K562 (cell line): ENCODE results near the gene MSH2. TPM values are rescaled to one million over a fixed set of nuclear protein-coding genes. Genes with fewer than 3 reads are reported as not detected.

ENCODE experiments used
- ATF7 ChIP-seq: fragments of 450-650 bp; IDR thresholded peaks from 2 replicates; pipeline ENCODE4 v1.7.1; 2014; ENCODE audit warnings: mild to moderate bottlenecking, moderate library complexity
- C11orf30 ChIP-seq: fragments of 450-650 bp; IDR thresholded peaks from 2 replicates; pipeline ENCODE4 v1.6.1; 2016; ENCODE audit warnings: low read depth, mild to moderate bottlenecking
- CEBPB ChIP-seq: fragments of 450-650 bp; IDR thresholded peaks from 2 replicates; pipeline ENCODE4 v1.6.1; 2016; ENCODE audit warnings: missing genetic modification characterization, missing compliant biosample characterization
- CEBPG ChIP-seq, 3 experiments: fragments of 200-800 bp in 1 of 3; sonication (Bioruptor generic) in 1 of 3; sonication (generic) in 1 of 3; formaldehyde crosslinking in 1 of 3; IDR thresholded peaks in 2 of 3; conservative IDR thresholded peaks in 1 of 3; 2 replicates each; pipeline versions ENCODE4 v1.6.1 to v1.8.0; 2016 to 2022; ENCODE audit warnings: missing compliant biosample characterization in 2 of 3, missing genetic modification characterization in 2 of 3, mild to moderate bottlenecking in 1 of 3, missing genetic modification reagents in 1 of 3
- EP300 ChIP-seq: IDR thresholded peaks from 2 replicates; pipeline ENCODE4 v1.6.1; 2012; ENCODE audit warnings: low read length, improper control_type of control experiment
- ETV1 ChIP-seq: fragments of 450-650 bp; conservative IDR thresholded peaks from 2 replicates; pipeline ENCODE4 v1.6.1; 2016; ENCODE audit warnings: missing genetic modification characterization, control low read depth, low read depth, missing compliant biosample characterization
- FOSL1 ChIP-seq: fragments of 200-800 bp; sonication (Bioruptor generic); conservative IDR thresholded peaks from 2 replicates; pipeline ENCODE4 v1.6.1; 2016; ENCODE audit warnings: missing genetic modification characterization, missing compliant biosample characterization
- HMGN3 ChIP-seq: IDR thresholded peaks from 2 replicates; pipeline ENCODE4 v1.6.1; 2011; ENCODE audit warnings: borderline replicate concordance, low read depth, mild to moderate bottlenecking, mixed read lengths, low read length; ENCODE audit not compliant: insufficient read length; ENCODE audit errors: extremely low read depth
- L3MBTL2 ChIP-seq: fragments of 450-650 bp; IDR thresholded peaks from 2 replicates; pipeline ENCODE4 v1.6.1; 2016; ENCODE audit warnings: mild to moderate bottlenecking, moderate library complexity
- LEF1 ChIP-seq: fragments of 450-650 bp; IDR thresholded peaks from 2 replicates; pipeline ENCODE4 v1.6.1; 2016; ENCODE audit warnings: mild to moderate bottlenecking
- MEF2A ChIP-seq: IDR thresholded peaks from 2 replicates; pipeline ENCODE4 v1.6.1; 2011; ENCODE audit warnings: low read depth, mild to moderate bottlenecking, low read length, moderate library complexity; ENCODE audit not compliant: control insufficient read depth
- PKNOX1 ChIP-seq: fragments of 450-650 bp; IDR thresholded peaks from 2 replicates; pipeline ENCODE4 v1.6.1; 2016
- RAD21 ChIP-seq, 2 experiments: fragments of 250-450 bp in 1 of 2; fragments of 450-650 bp in 1 of 2; sonication (Bioruptor Pico) in 1 of 2; formaldehyde crosslinking in 1 of 2; IDR thresholded peaks in 1 of 2; conservative IDR thresholded peaks in 1 of 2; 2 replicates each; pipeline versions ENCODE4 v1.4.0 to v1.8.0; 2020 to 2022; ENCODE audit warnings: mild to moderate bottlenecking in 2 of 2, moderate library complexity in 1 of 2
- RCOR1 ChIP-seq, 2 experiments: IDR thresholded peaks; 2 replicates each; pipeline ENCODE4 v1.6.1; 2012; ENCODE audit warnings: low read depth in 2 of 2, low read length in 2 of 2, borderline replicate concordance in 1 of 2, improper control_type of control experiment in 1 of 2
- TRIM24 ChIP-seq, 2 experiments: fragments of 450-650 bp; IDR thresholded peaks; 2 replicates each; pipeline ENCODE4 v1.6.1; 2016
- polyA plus RNA-seq, 8 experiments: library from polyadenylated mRNA; depleted of rRNA in 4 of 8; stranded (reverse) in 5 of 8; unstranded in 3 of 8; fragments of >200 nt; fragmentation: Nextera tagmentation in 2 of 8; fragmentation: Illumina TruSeq in 1 of 8; extraction: Ambion mirVana in 2 of 8; extraction: Trizol in 1 of 8; gene quantifications; 2 replicates each; pipeline versions ENCODE4 v1.2.1 to v1.2.3, GENCODE V29; 2011 to 2014; ENCODE audit warnings: inconsistent platforms in 1 of 8, missing spikeins in 1 of 8
- total RNA-seq, 7 experiments: library from RNA; depleted of rRNA in 6 of 7; stranded (reverse); fragments of >200 nt in 6 of 7; fragmentation: Illumina TruSeq in 2 of 7; extraction: Trizol in 2 of 7; gene quantifications; 2 replicates each; pipeline versions ENCODE4 v1.2.1 to v1.2.3, GENCODE V29; 2011 to 2021; ENCODE audit warnings: low replicate concordance in 1 of 7

Gene MSH2
- total and polyA plus RNA-seq, 9 of the 15 experiments (the other 6 are each of a cell fraction or from before 2014, with no cell fraction given), result 51.8 to 139 (median 113) TPM

GRCh38 chr2:47520302-47520630 is 117.3 kb downstream of the MSH2 start (continued):
- TF ChIP-seq PKNOX1, result peak; percentile 32; the same call in 1 of the 2 replicates
- peak in 1 of 2 experiments; percentile 14; a peak in 1 of 4 replicates for TF ChIP-seq RCOR1 (IDR thresholded peaks at IDR 0.05; ENCODE audit: borderline replicate concordance in 1 of 2, low read depth in 2 of 2, low read length in 2 of 2)
- 0 out of 4 replicates have a peak, but pooled peaks of 1 of the 2 experiments have one; percentile 8 for TF ChIP-seq RAD21 (CRISPR knock-in tag; conservative IDR thresholded peaks at IDR 0.05 in 1 of 2, IDR thresholded peaks at IDR 0.05 in 1 of 2)
- no peak for TF ChIP-seq ETV1 (tag)
- 0 out of 2 replicates have a peak, but pooled peaks have one; percentile 10 for TF ChIP-seq FOSL1
- TF ChIP-seq EP300, result peak; percentile 52; the same call in 1 of the 2 replicates
- peak; percentile 33; the same call in 1 of the 2 replicates for TF ChIP-seq C11orf30
- TF ChIP-seq LEF1, result peak; percentile 33; the same call in 1 of the 2 replicates
- TF ChIP-seq TRIM24 (IDR thresholded peaks at IDR 0.05), result peak in 1 of 2 experiments; percentile 71; a peak in 2 of 4 replicates
- TF ChIP-seq CEBPG (CRISPR knock-in tag; IDR thresholded peaks at IDR 0.05), result peak; percentile 95
- TF ChIP-seq CEBPG (tag; conservative IDR thresholded peaks at IDR 0.05 in 1 of 2, IDR thresholded peaks at IDR 0.05 in 1 of 2), result peak; percentile 66 to 98
- TF ChIP-seq MEF2A, result peak; percentile 48; the same call in 1 of the 2 replicates
- peak; percentile 74 for TF ChIP-seq CEBPB (tag)
- TF ChIP-seq L3MBTL2, result peak; percentile 24; the same call in 1 of the 2 replicates
- TF ChIP-seq HMGN3, result no peak
- peak; percentile 65 for TF ChIP-seq ATF7
